ENCODE results near the gene ATXN7L2. TPM values are rescaled to one million over a fixed set of nuclear protein-coding genes. Genes with fewer than 3 reads are reported as not detected.

Gene ATXN7L2
- total RNA-seq, 1 donor from 2014 or later = 4.6 TPM

- TF ChIP-seq CTCF (IDR thresholded peaks at IDR 0.05) = no peak
These were observed 4.9 kb upstream of the ATXN7L2 start for GRCh38 chr1:109478806-109479205.

GRCh38 chr1:109479311-109479710 is 4.4 kb upstream of the ATXN7L2 start:
- peaks cover 4% of the 10 kb centered on the region for H3K4me1 ChIP-seq
- H3K9me3 ChIP-seq = no peaks in the 10 kb centered on the region
- no peaks in the 10 kb centered on the region for H3K36me3 ChIP-seq
- no peak for TF ChIP-seq CTCF (IDR thresholded peaks at IDR 0.05)
- DNase-seq (no peak), ATAC-seq (no peak)
- H3K4me3 ChIP-seq = no peak overlapping the region
- intact Hi-C loops (cut with DNase I) = no loop called here
- H3K27me3 ChIP-seq = no peaks in the 10 kb centered on the region
- no peak overlapping the region for H3K27ac ChIP-seq

More at GRCh38 chr1:109478806-109479205, 4.9 kb upstream of the ATXN7L2 start:
- Histone ChIP-seq H3K4me1 (peaks cover 4% of the 10 kb centered on the region), H3K4me3 (no peak overlapping the region), H3K27me3 (no peaks in the 10 kb centered on the region), H3K36me3 (no peaks in the 10 kb centered on the region), H3K27ac (no peak overlapping the region), H3K9me3 (no peaks in the 10 kb centered on the region)
- intact Hi-C loops (cut with DNase I) = no loop called here
- ATAC-seq (peak; percentile 14), DNase-seq (no peak)

- H3K9me3 ChIP-seq = no peaks in the 10 kb centered on the region
- TF ChIP-seq CTCF (IDR thresholded peaks at IDR 0.05) = no peak
- H3K27me3 ChIP-seq = no peaks in the 10 kb centered on the region
- H3K27ac ChIP-seq = no peak overlapping the region
- intact Hi-C loops (cut with DNase I) = no loop called here
- H3K4me3 ChIP-seq = no peak overlapping the region
- peaks cover 4% of the 10 kb centered on the region for H3K4me1 ChIP-seq
- ATAC-seq (no peak), DNase-seq (no peak)
- no peaks in the 10 kb centered on the region for H3K36me3 ChIP-seq
These were observed 3.8 kb upstream of the ATXN7L2 start for GRCh38 chr1:109479901-109480300.

- Histone ChIP-seq H3K27ac (no peak overlapping the region), H3K4me1 (peaks cover 4% of the 10 kb centered on the region), H3K27me3 (no peaks in the 10 kb centered on the region), H3K4me3 (no peak overlapping the region), H3K9me3 (no peaks in the 10 kb centered on the region), H3K36me3 (no peaks in the 10 kb centered on the region)
- intact Hi-C loops (cut with DNase I) = no loop called here
- no peak for TF ChIP-seq CTCF (IDR thresholded peaks at IDR 0.05)
- ATAC-seq (no peak), DNase-seq (no peak)
These were observed 2.1 kb upstream of the ATXN7L2 start for GRCh38 chr1:109481646-109482045.

GRCh38 chr1:109482242-109482641 is 1.5 kb upstream of the ATXN7L2 start:
- Histone ChIP-seq H3K36me3 (no peaks in the 10 kb centered on the region), H3K4me1 (peaks cover 4% of the 10 kb centered on the region), H3K27me3 (no peaks in the 10 kb centered on the region), H3K9me3 (no peaks in the 10 kb centered on the region), H3K27ac (no peak overlapping the region), H3K4me3 (no peak overlapping the region)
- DNase-seq (no peak), ATAC-seq (no peak)
- intact Hi-C loops (cut with DNase I) = no loop called here
- TF ChIP-seq CTCF (IDR thresholded peaks at IDR 0.05) = no peak

All from upper lobe of right lung (tissue), 1 donor.